GM18499 (cell line): ENCODE measurements around the gene RBM4B.
"Not testable (repeated sequence)": the region's sequence is repeated elsewhere in the genome, so short reads cannot be mapped to it uniquely, and the experiment has no call there.

Experiments
- ATAC-seq: cut with Tn5 transposase; IDR thresholded peaks from one replicate; pipeline ENCODE4 v1.9.1; 2021; ENCODE audit warnings: moderate number of reproducible peaks; ENCODE audit not compliant: insufficient read depth, unreplicated experiment

RBM4B gene

GRCh38 chr11:66651016-66651415 is 26.7 kb downstream of the RBM4B start:
- ATAC-seq = no peak

- ATAC-seq = no peak
Observed at GRCh38 chr11:66649903-66650302, 27.8 kb downstream of the RBM4B start.

GRCh38 chr11:66646828-66647227 is 30.9 kb downstream of the RBM4B start:
- ATAC-seq = no peak

- no peak for ATAC-seq
Observed at GRCh38 chr11:66643745-66644437, 33.8 kb downstream of the RBM4B start.

- no peak for ATAC-seq
Observed at GRCh38 chr11:66641834-66642233, 35.9 kb downstream of the RBM4B start.

- not testable (repeated sequence) for ATAC-seq
Observed at GRCh38 chr11:66639814-66640340, 37.8 kb downstream of the RBM4B start.

- no peak for ATAC-seq
Observed at GRCh38 chr11:66639066-66639813, 38.4 kb downstream of the RBM4B start.

- peak; percentile 86 for ATAC-seq
Observed at GRCh38 chr11:66638177-66639065, 39.3 kb downstream of the RBM4B start, which contains the start of gene RBM4. RBM4 (plus strand) TSS chr11:66638703; CDS start chr11:66639712, 1,009 bp downstream.

GRCh38 chr11:66637557-66638176 is 40.0 kb downstream of the RBM4B start:
- no peak for ATAC-seq

- no peak for ATAC-seq
Observed at GRCh38 chr11:66636411-66636810, 41.3 kb downstream of the RBM4B start.

- no peak for ATAC-seq
Observed at GRCh38 chr11:66632952-66633351, 44.7 kb downstream of the RBM4B start.

- ATAC-seq = no peak
Observed at GRCh38 chr11:66631883-66632282, 45.8 kb downstream of the RBM4B start.

- no peak for ATAC-seq
Observed at GRCh38 chr11:66629356-66629755, 48.3 kb downstream of the RBM4B start.

- ATAC-seq = no peak
Observed at GRCh38 chr11:66628061-66628603, 49.6 kb downstream of the RBM4B start.

- ATAC-seq = no peak
Observed at GRCh38 chr11:66626926-66627325, 50.8 kb downstream of the RBM4B start.

GRCh38 chr11:66626382-66626781 is 51.3 kb downstream of the RBM4B start:
- no peak for ATAC-seq

- ATAC-seq = no peak
Observed at GRCh38 chr11:66625752-66626149, 51.9 kb downstream of the RBM4B start.

- ATAC-seq = no peak
Observed at GRCh38 chr11:66625041-66625751, 52.5 kb downstream of the RBM4B start.

- ATAC-seq = no peak
Observed at GRCh38 chr11:66624450-66624849, 53.2 kb downstream of the RBM4B start.
